GM23248 (cell line): ENCODE results near the gene CAMK2B.

Experiments
- EZH2 ChIP-seq: fragments of 200-600 bp; sonication (generic); IDR thresholded peaks from 2 replicates; pipeline ENCODE4 v1.6.1; 2018; ENCODE audit warnings: antibody characterized with exemption, mild to moderate bottlenecking; ENCODE audit not compliant: insufficient read depth, poor library complexity, severe bottlenecking
- EZH2phosphoT487 ChIP-seq: fragments of 200-600 bp; sonication (generic); IDR thresholded peaks from 2 replicates; pipeline ENCODE4 v1.6.1; 2018; ENCODE audit warnings: antibody characterized with exemption, moderate library complexity, mild to moderate bottlenecking, low read depth; ENCODE audit not compliant: insufficient read depth

- TF ChIP-seq EZH2phosphoT487: no peak
- TF ChIP-seq EZH2: no peak
Observed at GRCh38 chr7:44275146-44275545, 50.2 kb downstream of the CAMK2B start.
